Breast epithelium (tissue), 4 donors: ENCODE results near the gene CACNA2D2. TPM values are rescaled to one million over a fixed set of nuclear protein-coding genes. Genes with fewer than 3 reads are reported as not detected.

Experiments
- DNase-seq, 2 donors: peaks; one replicate each; pipeline ENCODE4 v3.0.0-alpha.2; 2019; ENCODE audit warnings: low spot score in 2 of 2
- H3K27ac ChIP-seq, 2 donors: fragments of 200-600 bp; sonication (generic) in 1 of 2; one replicate each; pipeline ENCODE4 v1.5.1; 2016 to 2019; ENCODE audit warnings: mild to moderate bottlenecking in 1 of 2
- H3K27me3 ChIP-seq, 2 donors: fragments of 200-600 bp; sonication (generic) in 1 of 2; one replicate each; pipeline versions ENCODE4 v1.5.1 to v1.6.0; 2017 to 2019; ENCODE audit warnings: control low read depth in 1 of 2, mild to moderate bottlenecking in 1 of 2
- H3K36me3 ChIP-seq: fragments of 200-600 bp; one replicate; pipeline ENCODE4 v1.5.1; 2019
- H3K4me1 ChIP-seq, 2 donors: fragments of 200-600 bp; sonication (generic); one replicate each; pipeline ENCODE4 v1.5.1; 2016 to 2019; ENCODE audit warnings: control low read depth in 1 of 2
- H3K4me3 ChIP-seq, 3 donors: fragments of 200-600 bp; sonication (generic); 1 replicate in 2 of 3; 2 replicates in 1 of 3; pipeline ENCODE4 v1.5.1; 2016 to 2019; ENCODE audit warnings: mild to moderate bottlenecking in 3 of 3, moderate library complexity in 2 of 3
- H3K9me3 ChIP-seq, 2 donors: fragments of 200-600 bp; sonication (generic) in 1 of 2; one replicate each; pipeline ENCODE4 v1.5.1; 2016 to 2019; ENCODE audit warnings: control low read depth in 1 of 2
- POLR2A ChIP-seq: fragments of 450-650 bp; IDR thresholded peaks from one replicate; pipeline ENCODE4 v1.6.1; 2016; ENCODE audit warnings: antibody characterized with exemption, mild to moderate bottlenecking, moderate library complexity
- POLR2AphosphoS5 ChIP-seq, 3 donors: sonication (generic); formaldehyde crosslinking; IDR thresholded peaks; one replicate each; pipeline ENCODE4 v1.6.1; 2017; ENCODE audit warnings: antibody characterized with exemption in 3 of 3
- intact Hi-C: fragments of 100-400 bp; cut with DNase I; formaldehyde crosslinking; loops from one replicate; pipeline ENCODE4 v1.15.1; 2023; ENCODE audit warnings: low total_unique reads
- total RNA-seq, 3 donors: library from RNA; depleted of rRNA; stranded (reverse); fragments of >200 nt; gene quantifications; one replicate each; pipeline ENCODE4 v1.1.0, GENCODE V29; 2016
- TF ChIP-seq, protein P1 (sequence below), 3 donors: fragments of 450-650 bp; IDR thresholded peaks; one replicate each; pipeline ENCODE4 v1.5.1; 2016 to 2017; ENCODE audit warnings: antibody characterized with exemption in 3 of 3, mild to moderate bottlenecking in 3 of 3, moderate library complexity in 3 of 3

The CACNA2D2 gene
- total RNA-seq, 3 donors from 2014 or later: 0.80 to 2.0 (median 1.5) TPM

- Histone ChIP-seq H3K4me3 (no peak overlapping the region), H3K27ac (no peak overlapping the region), H3K4me1 (no peaks in the 10 kb centered on the region), H3K9me3 (no peaks in the 10 kb centered on the region), H3K27me3 (no peaks in the 10 kb centered on the region), H3K36me3 (no peaks in the 10 kb centered on the region)
- no peak for DNase-seq
- TF ChIP-seq POLR2A: no peak
- TF ChIP-seq, protein P1, sequence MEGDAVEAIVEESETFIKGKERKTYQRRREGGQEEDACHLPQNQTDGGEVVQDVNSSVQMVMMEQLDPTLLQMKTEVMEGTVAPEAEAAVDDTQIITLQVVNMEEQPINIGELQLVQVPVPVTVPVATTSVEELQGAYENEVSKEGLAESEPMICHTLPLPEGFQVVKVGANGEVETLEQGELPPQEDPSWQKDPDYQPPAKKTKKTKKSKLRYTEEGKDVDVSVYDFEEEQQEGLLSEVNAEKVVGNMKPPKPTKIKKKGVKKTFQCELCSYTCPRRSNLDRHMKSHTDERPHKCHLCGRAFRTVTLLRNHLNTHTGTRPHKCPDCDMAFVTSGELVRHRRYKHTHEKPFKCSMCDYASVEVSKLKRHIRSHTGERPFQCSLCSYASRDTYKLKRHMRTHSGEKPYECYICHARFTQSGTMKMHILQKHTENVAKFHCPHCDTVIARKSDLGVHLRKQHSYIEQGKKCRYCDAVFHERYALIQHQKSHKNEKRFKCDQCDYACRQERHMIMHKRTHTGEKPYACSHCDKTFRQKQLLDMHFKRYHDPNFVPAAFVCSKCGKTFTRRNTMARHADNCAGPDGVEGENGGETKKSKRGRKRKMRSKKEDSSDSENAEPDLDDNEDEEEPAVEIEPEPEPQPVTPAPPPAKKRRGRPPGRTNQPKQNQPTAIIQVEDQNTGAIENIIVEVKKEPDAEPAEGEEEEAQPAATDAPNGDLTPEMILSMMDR (IDR thresholded peaks at IDR 0.05): no peak
- TF ChIP-seq POLR2AphosphoS5 (IDR thresholded peaks at IDR 0.05): no peak
- intact Hi-C loops: loop anchor here (10.0 kb wide), 1 partner anchor 89 kb away; no protein-coding TSS in a partner anchor
Measured at GRCh38 chr3:50523279-50523811, 19.9 kb upstream of the CACNA2D2 start.

DNA sequence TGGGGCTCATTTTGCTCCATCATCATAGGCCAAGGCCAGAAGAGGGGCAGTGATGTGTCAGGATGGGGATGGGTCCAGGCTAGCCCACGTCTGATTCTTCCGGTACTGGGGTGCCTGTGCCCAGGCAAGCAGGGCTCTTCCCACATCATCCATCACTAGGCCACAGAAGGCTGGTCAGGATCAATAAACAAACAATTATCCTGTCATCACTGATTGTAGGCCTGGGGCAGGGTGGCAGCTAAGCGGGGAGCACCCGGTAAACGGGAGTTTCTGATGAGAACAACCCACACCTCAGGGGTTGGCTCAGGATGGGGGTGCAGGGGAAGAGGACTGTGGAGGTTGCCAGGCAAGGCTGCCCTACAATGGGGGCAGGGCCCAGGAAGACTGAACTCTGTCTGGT is 18.1 kb upstream of the CACNA2D2 start:
- H3K36me3 ChIP-seq: no peaks in the 10 kb centered on the region
- intact Hi-C loops: loop anchor here (10.0 kb wide), 1 partner anchor 87 kb away; no protein-coding TSS in a partner anchor

DNA sequence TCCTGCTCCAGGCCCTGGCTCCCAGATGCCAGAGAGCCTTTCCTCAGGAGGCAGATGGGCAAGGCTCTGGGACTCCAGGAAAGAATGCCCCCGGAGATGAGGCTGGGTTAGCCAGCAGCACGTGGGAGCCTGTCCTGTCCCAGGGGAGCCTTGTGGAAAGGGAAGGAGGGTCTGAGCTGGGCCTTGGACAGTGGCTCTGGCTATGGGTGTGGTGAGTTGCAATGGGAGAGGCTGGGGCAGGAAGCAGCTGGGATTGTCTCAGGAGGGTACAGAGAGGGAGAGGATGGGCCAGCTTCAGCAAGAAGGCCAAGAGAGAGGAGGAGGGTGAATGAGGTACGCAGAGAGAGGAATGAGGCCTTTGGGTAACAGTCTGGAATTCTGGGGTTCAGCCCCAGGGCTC is 17.4 kb upstream of the CACNA2D2 start:
- TF ChIP-seq POLR2AphosphoS5 (IDR thresholded peaks at IDR 0.05): no peak
- TF ChIP-seq, protein P1 (IDR thresholded peaks at IDR 0.05): no peak
- TF ChIP-seq POLR2A: no peak
- no peaks in the 10 kb centered on the region for H3K27me3 ChIP-seq
- no peak overlapping the region for H3K27ac ChIP-seq
- no peak for DNase-seq
- intact Hi-C loops: loop anchor here (10.0 kb wide), 1 partner anchor 86 kb away; no protein-coding TSS in a partner anchor
- H3K4me3 ChIP-seq: no peak overlapping the region
- no peaks in the 10 kb centered on the region for H3K9me3 ChIP-seq
- no peaks in the 10 kb centered on the region for H3K36me3 ChIP-seq
- peaks cover 0 to 6% of the 10 kb centered on the region in 2 donors for H3K4me1 ChIP-seq

More for the DNA sequence above, 18.1 kb upstream of the CACNA2D2 start:
- Histone ChIP-seq H3K9me3 (no peaks in the 10 kb centered on the region), H3K27me3 (no peaks in the 10 kb centered on the region), H3K4me3 (no peak overlapping the region), H3K27ac (no peak overlapping the region), H3K4me1 (no peaks in the 10 kb centered on the region)
- DNase-seq: no peak
- TF ChIP-seq, protein P1 (IDR thresholded peaks at IDR 0.05): no peak
- TF ChIP-seq POLR2AphosphoS5 (IDR thresholded peaks at IDR 0.05) (no peak), POLR2A (no peak)

DNA sequence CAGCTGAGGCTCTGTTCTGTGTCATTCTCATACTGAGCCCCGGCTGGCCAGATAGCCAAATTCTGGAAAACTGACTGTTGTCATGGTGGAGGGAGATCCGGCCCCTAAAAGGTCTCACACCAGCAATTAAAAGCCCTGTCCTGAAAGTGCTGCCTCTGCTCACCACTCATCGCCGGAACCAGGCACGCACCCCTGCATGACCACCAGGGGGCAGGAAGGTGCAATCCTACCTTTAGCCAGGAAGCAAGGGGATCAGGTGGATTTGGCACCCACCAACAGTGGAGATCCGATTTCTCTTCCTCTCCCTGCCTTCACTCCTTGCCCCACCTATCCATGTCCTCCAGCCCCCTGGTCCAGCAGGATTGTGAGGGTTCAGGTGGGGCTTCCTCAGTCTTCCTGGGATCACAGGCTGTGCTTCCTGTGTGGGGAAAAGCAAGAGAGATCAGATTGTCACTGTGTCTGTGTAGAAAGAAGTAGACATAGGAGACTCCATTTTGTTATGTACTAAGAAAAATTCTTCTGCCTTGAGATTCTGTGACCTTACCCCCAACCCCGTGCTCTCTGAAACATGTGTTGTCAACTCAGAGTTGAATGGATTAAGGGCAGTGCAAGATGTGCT is 16.1 kb upstream of the CACNA2D2 start:
- Histone ChIP-seq H3K4me3 (no peak overlapping the region), H3K36me3 (no peaks in the 10 kb centered on the region), H3K27ac (no peak overlapping the region), H3K27me3 (no peaks in the 10 kb centered on the region), H3K4me1 (peaks cover 0 to 6% of the 10 kb centered on the region in 2 donors), H3K9me3 (no peaks in the 10 kb centered on the region)
- DNase-seq: peak; percentile 46 to 74
- TF ChIP-seq, protein P1 (IDR thresholded peaks at IDR 0.05): peak; percentile 75 to 82 (median 75)
- TF ChIP-seq POLR2AphosphoS5 (IDR thresholded peaks at IDR 0.05): no peak
- intact Hi-C loops: loop anchor here (10.0 kb wide), 1 partner anchor 85 kb away; no protein-coding TSS in a partner anchor

DNA sequence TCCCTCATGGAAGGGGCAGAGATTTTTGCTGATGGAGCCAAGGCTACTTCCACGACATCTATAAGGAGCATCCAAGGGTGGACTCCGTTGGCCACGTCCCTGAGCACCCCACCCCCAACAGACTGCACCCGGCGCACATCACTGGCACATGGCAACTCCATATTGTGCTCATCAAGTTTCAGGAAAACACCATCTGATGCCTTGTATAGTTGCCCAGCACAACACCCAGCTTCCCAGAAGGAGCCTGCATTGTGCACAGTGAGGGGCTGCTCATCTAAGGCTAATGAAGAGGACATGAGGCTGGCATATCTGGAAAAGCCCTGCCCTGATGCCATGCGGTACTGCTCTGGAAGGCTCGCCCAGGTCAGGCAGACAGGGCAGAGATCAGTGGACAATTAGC is 15.0 kb upstream of the CACNA2D2 start:
- H3K27me3 ChIP-seq: no peaks in the 10 kb centered on the region
- intact Hi-C loops: no loop called here
- no peak overlapping the region for H3K27ac ChIP-seq
- H3K36me3 ChIP-seq: no peaks in the 10 kb centered on the region
- H3K4me3 ChIP-seq: no peak overlapping the region
- DNase-seq: no peak
- TF ChIP-seq POLR2AphosphoS5 (IDR thresholded peaks at IDR 0.05) (no peak), POLR2A (no peak)
- TF ChIP-seq, protein P1 (IDR thresholded peaks at IDR 0.05): no peak
- peaks cover 0 to 6% of the 10 kb centered on the region in 2 donors for H3K4me1 ChIP-seq
- no peaks in the 10 kb centered on the region for H3K9me3 ChIP-seq
